ENCODE results near the gene RPA3.

RPA3 gene

DNA sequence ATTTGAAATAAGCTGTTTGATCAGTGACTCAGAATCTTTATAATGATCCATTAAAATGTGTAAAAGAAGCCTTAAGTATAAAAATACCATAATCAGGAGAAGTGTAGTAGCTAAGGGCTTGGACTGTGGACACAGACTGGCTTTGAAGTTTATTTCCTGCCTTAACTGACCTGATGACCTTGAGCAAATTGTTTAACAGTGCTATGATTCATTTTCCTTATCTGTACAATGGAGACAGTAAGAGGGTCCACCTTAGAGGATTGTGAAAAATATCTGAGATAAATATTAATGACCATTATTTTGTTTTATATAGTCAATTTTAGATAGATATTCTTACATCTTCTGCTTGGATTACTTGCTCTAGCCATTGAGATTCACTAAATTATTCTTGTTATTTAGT lies 13.3 kb upstream of the RPA3 start:
- DNase-seq = no peak

DNA sequence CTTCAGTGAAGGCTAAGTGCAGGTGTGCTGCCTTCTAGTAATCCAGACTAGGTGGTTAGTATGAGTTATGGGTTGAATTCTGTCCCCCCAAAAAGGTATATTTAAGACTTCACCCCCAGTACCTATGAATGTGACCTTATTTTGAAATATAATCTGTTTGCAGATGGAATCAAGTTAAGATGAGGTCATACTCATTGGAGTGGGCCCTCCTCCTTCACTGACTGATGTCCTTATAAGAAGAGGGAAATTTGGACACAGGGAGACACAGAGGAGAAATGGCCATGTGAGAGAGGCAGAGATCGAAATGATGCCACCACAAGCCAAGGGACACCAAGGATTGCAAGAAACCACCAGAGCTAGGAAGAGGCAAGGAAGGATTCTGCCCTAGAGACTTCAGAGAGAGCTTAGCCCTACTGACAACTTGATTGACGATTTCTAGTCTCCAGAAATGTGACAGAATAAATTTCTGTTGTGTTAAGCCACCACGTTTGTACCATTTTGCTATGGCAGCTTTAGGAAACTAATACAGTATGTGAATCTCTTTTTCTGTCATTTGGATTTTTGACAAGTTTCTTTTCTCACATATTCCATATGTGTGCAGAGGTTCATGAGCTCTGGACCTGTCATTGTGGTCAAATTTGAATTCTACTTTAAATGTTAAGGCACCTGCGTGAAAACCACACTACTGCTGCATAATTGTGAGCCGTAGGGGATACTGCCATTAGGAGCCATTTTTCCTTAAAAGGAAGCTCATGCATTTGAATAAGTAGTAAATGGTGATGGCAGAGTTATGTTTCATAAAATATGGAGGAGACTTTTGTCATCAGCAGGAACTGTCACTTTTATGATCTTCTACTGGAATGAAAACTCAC lies 2.6 kb upstream of the RPA3 start:
- no peak for DNase-seq

DNA sequence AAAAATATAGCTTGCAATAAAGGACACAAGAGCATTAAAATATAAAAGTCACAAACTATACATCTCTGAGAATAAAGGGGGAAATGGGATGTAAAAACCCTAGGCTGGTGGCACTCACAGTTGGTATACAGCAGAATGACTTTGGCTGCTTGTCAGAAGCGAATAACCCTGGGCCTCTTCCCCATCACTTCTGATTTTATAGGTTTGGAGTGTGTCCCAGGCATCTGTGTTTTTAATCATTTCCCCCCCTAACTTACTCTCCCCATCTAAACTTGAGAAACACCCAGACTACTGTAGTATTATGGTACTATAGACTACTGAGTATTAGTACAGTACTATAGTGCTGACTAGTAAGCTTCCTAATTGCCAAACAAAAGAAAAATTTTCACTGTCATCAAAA lies 1.8 kb upstream of the RPA3 start:
- no peak for DNase-seq

DNA sequence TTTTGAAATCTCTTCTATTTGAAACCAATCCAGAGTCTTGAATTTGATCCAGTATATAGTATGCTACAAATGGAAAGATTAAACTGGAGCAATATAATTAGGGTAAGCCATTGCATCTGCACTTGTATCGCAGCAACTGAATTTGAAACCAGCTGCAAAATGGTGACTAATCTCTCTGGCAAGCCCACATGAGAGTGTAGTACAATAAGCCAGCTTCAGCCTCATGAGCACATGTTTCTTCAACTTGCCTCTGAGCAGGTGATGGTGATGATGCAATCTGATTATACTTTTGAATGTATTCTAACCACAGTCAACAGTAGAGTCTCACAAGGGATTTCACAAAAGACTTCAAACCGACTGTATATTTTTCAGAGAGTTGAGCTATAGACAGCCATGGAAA lies 829 bp upstream of the RPA3 start:
- DNase-seq = peak; percentile 41

DNA sequence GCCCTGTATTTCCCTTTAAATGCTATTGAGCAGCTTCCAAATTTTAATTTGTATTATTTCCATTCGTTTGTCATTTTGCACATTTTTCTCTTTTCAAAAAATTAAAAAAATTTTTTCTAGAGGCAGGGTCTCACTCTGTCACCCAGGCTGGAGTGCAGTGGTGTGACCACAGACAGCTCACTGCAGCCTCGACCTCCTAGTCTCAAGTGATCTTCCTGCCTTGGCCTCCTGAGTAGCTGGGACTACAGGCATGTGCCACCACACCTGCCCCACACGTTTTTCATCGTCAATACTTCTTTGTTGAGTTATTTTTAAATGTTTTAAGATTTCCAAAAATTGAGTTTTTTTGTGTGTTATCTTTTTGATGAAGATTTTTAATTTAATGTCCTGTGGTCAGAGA lies 4.7 kb downstream of the RPA3 start:
- DNase-seq = no peak

DNA sequence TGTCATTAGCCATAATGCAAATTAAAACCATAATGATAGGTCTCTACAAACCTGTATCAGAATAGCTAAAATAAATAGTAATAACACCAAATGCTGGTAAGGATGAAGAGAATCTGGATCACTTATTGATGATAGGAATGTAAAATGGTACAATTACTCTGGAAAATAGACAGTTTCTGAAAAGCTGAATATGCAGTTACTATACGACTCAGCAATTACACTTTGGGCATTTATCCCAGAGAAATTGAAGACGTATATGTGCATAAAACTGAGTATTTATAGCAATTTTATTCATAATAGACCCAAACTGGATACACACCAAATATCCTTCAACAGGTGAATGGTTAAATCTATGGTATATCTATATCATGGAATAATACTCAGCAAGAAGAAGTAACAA lies 7.9 kb downstream of the RPA3 start:
- no peak for DNase-seq

DNA sequence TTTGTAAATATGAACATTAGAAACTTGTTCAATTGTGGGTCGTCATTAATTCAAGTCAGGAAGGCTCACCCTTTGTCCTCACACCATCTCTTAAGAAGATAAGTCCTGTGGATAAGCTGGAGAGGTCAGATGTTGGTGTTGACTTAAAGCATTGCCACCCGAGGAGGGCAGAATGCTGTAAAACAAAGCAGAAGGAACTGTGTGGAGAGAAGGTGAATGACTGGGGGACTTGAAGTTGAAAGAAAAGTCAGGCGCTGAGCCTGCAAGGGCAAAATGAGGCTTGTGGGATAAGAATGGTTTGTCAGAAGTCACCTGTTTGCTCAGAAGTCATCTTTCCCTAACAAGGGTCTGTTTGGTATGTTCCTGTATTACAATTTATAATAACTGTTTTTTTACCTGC lies 9.1 kb downstream of the RPA3 start:
- no peak for DNase-seq

DNA sequence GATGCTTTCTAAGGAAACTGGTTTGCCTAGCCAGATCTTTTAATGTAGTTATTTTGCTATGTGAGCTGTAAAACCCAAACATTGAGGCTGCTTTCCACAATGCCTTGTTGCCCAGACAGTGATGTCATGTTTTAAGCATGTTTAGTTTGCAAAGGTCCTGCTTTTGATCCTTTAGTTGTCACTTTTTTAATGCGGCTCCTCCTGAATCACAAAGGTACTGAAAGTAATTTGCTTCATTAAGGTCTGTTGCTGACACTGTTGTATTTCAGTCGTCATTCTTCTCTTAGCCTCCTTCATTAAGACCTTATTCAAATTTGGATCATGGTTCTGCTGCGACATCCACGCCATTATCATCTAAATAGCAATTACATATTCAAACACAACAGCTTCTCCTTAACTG lies 10.6 kb downstream of the RPA3 start:
- no peak for DNase-seq

DNA sequence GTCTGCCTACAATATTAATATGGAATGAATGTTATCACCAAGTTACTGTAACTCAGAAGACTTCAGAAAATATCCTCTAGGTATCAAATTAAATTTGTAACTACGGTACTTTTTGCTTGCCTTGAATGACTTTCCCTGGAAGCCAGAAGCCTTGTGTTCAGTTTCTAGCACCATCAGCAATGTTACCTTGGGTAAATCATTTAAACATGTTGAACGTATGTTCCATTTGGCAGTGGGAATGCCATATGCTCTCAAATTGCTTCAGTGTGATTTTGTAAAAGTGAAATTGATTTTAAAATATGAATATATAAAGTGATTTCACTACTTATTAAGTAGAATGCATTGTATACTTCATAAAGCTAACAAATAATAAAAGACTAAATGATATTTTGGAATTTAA lies 11.2 kb downstream of the RPA3 start:
- DNase-seq = no peak

DNA sequence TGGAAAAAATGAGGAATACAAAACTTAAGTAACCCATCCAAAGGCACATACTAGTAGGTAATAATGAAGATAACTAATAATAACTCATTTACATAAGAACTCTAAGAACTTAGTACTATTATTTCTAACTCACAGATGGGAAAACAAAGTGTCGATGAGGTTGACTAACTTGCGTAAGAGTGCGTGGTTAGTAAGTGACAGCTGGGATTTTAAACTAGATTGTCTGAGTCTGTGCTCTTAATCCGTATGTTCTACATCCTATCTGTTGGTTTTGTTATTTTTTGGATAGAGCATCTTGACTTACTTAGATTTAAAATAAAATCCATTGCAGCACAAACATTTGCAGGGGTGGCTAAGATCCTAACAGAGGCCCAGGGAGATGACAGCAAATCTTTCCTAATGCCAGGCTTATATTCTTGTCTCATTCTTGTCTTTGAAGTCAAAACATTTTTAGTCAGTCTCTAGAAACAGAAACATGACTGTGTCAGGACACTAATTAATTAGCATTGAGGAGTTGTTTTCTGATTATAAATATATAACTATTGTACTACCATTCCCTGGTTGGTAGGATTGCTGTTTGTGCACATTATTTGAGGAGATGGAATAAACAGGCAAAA lies 11.7 kb downstream of the RPA3 start:
- no peak for DNase-seq

DNA sequence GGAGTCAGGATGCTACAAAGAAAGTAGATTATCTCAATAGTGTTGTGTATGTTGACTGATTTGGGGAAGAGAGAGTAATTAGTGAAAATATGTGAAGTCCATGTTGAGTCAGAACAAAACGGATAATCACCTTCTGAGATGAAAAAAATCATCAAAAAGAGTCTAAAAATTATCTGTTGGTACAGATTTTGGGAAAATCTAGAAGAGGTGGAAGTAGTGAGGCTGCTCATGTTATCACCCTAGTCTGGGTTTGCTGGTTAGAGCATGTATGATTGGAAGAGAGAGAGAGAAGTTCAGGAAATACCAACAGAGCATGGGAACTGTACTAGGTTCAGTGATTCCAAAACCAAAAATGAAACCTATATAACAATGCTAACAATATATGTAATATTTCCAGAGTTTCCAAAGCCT lies 12.3 kb downstream of the RPA3 start:
- DNase-seq = no peak

DNA sequence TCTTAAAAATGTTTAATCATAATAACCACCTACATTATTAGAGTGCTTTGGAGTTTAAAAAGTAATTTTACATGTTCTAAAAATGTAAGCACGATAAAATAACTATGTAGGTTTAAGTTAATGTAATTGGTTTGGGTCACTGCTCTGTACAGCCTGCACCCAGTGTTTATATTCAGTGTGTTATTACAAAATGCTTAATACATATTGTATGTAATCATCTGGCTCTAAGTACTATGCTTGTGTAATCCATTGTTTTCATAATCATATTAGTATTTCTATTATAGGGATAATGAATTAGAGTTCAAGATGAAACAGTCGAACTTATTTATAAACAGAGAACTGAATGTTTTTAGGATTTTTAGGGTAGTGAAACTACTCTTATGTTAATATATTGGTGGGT lies 13.1 kb downstream of the RPA3 start:
- DNase-seq = no peak

DNA sequence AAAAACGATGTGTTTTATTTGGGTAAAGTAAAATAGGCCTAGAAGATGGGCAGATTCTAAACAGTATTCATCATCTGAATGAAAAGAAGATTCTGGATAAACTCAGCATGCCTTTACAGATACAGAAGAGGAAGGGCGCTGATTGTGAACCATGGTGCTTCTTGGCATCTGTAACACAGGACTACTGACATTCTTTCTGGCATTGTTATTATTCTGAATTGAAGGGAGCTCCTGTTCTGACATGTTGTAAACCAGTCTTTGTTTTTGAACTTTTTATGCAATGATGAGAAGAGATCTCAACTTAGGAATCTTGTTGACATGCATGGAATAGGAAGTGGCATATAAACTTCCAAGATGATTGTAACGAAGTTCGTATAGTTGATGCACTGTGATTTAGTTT lies 13.5 kb downstream of the RPA3 start:
- no peak for DNase-seq

DNA sequence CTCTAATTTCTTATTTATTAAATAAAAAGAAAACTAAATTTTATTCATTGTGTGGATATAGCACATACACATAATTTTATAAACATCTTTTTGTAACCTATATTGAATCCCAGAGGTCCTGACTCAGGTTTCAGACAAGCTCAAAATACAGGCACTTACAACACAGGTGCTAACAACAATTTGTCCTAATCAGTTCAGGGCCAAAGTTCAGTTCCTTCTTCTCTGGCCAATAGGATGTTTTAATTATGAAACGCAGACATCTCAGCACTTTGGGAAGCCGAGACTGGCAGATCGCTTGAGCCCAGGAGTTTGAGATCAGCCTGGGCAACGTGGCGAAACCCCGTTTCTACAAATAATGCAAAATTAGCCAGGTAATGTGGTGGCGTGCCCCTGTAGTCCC lies 15.0 kb downstream of the RPA3 start:
- no peak for DNase-seq

DNA sequence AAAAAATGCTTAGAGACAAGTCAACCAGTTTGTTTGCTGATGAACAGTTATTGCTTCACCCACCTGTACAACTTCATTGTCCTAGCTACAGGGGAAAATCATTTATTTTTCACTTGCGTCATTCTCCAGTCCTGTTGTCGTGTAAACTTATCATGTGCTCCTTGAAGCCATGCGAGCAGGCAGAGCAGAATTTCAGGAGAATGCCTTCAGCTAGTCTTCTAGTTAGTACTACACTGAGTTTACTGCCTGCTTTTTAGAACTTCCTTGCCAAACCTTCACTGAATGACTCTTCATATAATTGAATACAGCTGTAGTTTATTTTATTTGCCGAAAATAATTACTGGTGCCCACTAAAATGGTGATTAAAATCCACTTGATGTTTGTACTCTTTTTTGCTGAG lies 15.6 kb downstream of the RPA3 start:
- DNase-seq = no peak

DNA sequence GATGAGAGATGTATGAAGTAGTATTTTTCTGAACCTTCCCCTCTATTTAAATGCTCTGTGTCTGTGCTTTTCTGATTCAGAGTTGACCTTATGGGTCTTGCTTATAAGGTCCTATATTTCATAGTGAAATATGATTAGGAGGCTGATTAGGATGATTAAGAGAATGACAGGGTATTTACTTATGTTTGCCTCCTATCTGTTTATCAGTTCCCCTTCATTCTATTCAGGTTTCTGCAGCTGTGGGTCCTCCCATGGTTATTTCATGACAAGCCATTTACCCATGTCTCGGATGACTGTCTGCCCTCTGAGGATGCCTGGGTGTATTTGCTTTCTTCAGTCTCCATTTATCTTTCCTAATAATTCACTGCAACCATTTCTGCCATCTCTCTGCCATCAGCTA lies 16.9 kb downstream of the RPA3 start:
- DNase-seq = no peak

DNA sequence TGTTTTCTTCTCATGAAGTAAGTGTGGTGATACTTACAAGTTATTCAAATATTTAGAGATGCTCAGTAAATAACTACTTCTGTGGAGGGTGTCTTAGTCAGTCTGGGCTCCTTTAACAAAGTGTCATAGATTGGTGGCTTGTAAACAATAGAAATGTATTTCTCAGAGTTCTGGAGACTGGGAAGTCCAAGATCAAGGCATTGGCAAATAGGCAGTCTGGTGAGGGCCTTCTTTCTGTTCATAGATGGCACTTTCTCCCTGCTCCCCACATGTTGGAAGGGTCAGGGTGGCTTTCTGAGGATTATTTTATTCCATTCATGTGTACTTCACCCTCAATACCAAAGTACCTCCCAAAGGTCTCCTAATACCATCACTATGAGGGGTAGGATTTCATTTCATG lies 18.4 kb downstream of the RPA3 start:
- no peak for DNase-seq

DNA sequence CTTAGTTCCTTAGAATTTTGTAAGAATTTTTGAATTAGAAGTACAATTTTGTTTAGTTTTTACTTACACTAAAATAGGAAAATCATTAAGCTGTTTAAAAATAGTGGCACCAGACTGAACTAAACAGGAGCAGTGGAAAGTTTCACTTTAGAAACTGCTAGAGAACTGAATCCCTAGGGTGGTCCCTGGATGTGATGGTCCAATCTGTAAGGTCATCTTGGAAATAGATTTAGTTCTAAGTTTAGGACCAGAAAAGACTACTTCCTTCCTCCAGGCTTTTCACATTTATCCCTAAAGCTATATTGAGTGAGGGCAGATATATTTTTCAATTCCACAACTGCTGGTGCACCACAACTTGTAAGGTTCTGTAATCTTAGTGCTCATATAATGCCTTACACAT lies 19.0 kb downstream of the RPA3 start:
- no peak for DNase-seq

DNA sequence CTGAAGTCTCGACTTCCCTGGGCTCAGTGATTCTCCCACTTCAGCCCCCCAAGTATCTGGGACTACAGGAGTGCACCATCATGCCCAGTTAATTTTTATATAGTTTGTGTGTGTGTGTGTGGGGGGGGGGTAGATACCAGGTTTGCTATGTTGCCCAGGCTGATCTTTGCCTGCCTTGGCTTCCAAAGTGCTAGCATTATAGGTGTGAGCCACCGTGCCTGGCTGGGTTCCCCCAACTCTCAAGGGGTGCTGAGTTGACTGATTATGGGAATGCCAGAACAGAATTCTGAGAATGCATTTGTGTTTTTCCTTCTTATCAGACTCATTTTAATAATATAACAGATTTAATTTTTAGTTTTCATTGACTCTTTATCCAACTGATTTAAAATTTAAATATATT lies 19.5 kb downstream of the RPA3 start:
- no peak for DNase-seq

DNA sequence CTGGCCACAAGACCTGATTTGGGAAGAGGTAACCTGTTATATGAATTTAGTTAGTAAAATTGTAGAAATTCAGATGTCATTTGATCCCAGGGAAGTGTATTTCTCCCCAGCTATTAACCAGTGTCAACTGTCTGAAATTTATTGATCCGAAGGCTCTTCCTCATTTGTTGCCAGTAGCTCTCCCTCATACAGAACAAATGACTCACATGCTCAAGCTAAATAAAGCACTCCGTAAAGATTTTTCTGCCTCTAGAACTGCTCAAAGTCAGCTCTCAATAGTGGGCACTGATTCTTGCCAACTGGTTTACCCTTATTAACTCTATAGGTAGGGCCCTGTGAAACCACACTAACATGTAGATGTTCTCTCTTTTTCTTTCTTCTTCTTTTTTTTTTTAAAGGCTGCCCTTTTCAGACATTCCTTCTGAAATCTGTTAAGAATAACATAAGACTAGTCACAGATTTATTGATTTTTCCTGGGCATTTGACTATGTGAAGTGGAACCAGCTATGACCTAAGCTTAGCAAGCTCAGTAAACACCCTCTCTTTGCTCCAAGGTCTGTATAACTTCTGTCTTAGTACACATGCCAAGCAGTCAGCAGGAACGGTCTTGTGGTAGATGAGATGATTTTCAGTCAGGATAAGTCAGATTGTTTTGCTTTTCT lies 21.8 kb downstream of the RPA3 start:
- no peak for DNase-seq

DNA sequence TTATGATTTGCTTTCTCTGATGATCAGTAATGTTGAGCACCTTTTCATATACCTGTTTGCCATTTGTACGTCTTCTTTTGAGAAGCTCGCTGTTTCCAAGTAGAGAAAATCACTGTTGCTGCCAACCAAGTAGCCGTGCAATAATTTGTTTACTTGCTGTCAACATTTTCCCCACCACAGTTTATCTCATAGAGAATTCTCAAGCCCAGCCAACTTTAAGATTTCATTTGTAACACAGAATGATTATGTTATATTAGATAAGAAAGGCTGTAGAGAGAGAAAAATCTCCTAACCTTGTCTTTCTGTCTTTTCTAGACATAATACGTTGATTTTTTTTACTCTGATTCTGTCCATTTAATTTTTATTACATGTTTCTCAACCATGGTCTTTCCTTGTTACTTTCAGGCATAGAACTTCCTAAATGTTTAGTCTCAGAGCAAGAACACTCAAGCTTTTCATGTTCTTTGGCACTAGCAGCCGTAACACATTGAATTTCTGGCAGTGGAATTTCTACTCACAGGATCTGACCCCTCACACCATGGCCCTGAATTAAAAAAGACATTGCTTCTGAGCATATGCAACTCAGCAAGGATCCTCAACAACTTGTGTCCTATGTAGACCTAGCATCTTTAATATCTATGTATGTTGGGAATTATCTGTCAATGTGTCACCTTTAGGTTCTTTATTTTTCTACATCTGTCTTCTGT lies 23.1 kb downstream of the RPA3 start:
- DNase-seq = no peak

DNA sequence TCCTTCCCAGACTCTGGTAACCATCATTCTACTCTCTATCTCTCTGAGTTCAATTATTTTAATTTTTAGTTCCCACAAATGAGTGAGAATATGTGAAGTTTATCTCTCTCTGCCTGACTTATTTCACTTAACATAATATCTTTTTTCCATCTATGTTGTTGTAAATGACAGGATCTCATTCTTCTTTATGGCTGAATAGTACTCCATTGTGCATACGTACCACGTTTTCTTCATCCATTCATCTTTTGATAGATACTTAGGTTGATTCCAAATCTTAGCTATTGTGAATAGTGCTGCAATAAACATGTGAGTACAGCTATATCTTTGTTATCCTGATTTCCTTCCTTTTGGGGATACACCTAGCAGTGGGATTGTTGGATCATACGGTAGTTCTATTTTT lies 23.9 kb downstream of the RPA3 start:
- DNase-seq = no peak

DNA sequence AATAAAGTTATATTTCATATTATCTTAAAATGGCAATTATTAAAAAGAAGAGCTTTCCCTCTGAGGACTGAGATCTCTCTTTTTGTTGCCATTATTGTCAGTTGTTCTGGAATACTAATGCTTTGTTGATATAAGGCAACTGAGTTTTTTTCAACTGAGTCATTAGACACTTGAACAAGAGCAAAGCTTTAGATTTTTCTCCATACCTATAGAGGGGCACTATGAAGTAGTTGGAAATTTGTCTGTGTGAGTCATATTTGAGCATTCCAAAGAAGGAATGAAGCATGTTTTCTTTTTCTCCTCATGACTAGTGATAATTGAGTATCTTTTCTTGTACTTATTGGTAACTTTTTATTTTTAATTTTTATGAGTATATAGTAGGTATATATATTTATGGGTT lies 24.5 kb downstream of the RPA3 start:
- DNase-seq = no peak

DNA sequence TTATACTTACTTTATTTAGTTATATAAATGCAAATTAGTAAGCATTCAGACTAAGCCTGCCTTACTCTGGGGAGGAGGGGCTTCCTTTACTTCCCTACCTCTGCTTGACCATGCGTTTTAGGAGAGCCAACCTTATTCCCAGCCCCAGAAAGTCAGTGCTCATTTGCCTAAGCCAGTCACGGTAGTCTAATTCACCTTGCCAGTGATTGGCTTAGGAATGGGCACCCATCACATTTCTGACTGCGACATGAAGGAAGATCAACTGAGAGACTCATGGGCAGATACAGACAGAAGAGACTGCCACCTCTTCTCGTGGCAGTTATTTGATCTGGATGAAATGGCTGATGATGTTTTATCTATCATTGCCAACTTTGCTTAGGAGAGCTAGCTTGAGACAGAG lies 29.5 kb downstream of the RPA3 start:
- DNase-seq = no peak

Measured in NCI-H187 treated with DMSO at 0.1 percent for 48 hours (cell line).